Amniotic stem cell (primary cell): ENCODE data around the gene KRT81.
"Not testable (repeated sequence)": the region's sequence is repeated elsewhere in the genome, so short reads cannot be mapped to it uniquely, and the experiment has no call there.

Experiments used
- DNase-seq: peaks from one replicate; lab custom pipeline; 2025; lab: John Stamatoyannopoulos, UW

KRT81 gene

DNA sequence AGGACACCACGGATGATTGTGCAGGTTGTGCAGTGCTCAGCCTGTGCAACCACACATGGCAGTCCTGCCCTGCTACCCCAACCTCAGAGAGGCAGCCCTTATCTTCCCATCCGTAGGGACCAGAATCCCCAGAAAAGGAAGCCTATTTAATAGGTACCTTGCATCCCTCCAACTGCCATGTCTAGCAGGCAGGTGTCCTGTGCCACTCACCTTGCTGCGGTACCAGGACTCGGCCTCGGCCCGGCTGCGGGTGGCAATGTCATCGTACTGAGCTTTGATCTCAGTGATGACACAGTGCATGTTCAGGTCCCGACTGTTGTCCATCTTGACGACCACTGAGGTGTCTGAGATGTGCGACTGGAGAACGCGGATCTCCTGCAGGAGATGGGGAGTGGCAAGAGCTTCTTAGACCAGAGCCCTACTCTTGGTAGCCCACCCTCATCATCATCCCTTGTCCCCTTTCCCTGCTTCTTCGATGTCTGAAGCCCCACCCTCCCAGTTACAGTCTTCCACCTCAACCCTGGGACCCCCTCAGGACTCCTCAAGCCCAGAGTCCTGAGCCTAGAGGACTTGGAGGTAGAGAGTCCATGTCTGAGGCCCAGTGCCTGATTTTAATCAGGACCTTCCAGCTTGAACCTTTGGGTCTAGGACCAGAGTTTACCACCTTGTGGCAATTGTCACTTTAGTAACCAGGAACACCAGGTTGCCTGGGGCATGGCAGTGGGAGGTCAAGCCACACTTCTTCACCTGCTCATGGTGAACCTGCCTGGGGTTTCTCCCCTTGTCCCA lies 37.7 kb downstream of the KRT81 start:
- DNase-seq: no peak

GRCh38 chr12:52252728-52253343 lies 38.5 kb downstream of the KRT81 start:
- DNase-seq: no peak

DNA sequence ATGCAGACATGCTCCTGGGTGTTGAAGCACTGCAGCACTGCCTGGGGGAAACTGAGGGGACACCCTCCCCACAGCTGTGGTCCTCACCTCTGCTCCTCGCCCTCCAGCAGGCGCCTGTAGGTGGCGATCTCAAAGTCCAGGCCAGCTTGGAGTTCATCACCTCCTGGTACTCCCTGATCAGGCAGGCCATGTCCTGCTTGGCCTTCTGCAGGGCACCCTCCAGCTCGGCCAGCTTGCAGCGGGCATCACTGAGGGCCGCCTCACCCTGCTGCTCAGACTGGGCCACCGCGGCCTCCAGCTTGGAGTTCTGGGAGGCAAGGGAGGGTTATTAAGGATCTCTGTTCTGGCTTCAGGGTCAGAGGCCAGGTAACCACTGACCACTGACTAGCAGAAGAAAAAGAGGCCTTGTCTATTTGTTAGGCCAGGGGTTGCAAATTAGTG lies 39.1 kb downstream of the KRT81 start:
- not testable (repeated sequence) for DNase-seq

- no peak for DNase-seq
These were observed 39.8 kb downstream of the KRT81 start for GRCh38 chr12:52251367-52252051.

DNA sequence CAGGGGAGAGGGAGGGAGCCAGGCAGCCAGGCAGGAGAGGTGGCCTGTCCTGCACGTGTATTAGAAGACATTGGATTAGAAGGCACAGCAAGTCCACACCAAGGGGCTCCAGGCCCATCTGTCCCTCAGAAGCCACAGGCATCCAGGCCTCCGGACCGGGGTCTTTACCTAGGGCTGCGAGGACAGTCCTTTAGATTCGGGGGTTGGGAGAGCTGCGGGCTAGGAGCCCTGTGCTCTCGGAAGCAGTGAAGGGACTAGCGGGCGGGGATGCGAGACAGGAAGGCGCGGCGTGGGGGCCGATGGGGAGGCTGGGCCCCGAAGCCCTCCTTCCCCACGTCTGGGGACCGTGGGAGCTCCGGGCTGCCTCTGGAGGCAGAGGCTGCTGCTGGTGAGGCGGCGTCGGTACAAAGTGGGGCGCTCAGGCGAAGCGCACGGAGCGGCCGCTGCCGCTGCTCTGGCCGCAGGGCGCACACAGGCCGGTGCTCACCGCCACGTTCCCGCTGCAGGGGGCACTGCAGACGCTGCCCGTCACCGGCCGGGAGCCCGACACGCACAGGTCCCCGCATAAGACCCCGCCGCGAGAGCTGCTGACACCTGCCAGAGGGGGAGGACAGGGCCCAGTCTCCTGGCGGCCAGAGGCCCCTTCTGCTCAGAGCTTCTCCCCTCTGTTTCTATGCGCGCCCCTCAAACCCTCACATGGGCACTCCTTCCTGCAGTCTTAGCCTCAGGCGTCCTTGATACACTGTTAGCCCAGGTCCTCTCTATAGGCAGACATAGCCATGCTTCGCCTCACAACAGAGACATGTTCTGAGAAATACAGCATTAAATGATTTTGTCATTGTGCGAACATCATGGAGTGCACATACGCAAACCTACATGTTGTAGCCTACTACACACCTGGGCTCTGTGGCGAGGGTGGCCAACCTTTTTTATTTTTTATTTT lies 41.0 kb downstream of the KRT81 start:
- no peak for DNase-seq

- DNase-seq: no peak
These were observed 41.8 kb downstream of the KRT81 start for GRCh38 chr12:52249511-52250047.

DNA sequence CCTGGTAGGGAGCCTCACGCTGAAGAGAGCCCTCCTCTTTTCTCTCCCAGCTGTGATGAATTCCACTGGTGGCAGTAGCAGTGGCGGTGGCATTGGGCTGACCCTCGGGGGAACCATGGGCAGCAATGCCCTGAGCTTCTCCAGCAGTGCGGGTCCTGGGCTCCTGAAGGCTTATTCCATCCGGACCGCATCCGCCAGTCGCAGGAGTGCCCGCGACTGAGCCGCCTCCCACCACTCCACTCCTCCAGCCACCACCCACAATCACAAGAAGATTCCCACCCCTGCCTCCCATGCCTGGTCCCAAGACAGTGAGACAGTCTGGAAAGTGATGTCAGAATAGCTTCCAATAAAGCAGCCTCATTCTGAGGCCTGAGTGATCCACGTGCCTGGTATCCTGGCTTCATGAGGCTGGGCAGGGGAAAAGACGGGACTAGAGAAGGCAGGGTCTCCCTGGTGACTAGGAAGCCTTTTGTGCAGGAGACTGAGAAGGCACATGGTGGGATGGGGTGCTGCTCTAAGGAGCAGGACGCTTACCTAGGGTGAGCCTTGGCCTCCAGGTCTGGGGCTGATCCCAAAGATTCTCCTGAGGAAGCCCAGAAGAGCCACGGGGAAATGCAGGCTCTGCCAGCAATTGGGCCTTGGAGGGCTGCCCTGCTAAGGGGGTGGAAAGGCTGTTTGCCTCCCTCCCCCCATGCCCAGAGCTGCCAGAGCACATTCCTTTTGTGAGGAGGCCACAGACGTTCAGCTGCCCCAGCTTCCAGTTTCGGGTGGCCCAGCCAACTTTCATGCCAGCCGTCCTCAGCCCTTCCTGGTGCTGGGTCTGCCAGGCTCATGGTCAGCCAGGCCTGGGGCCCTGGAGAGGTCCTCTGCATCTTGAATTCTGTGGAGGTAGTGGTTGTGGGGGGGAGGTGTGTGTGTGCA lies 42.5 kb downstream of the KRT81 start:
- no peak for DNase-seq

- no peak for DNase-seq
These were observed 43.5 kb downstream of the KRT81 start for GRCh38 chr12:52247622-52248540.

GRCh38 chr12:52246720-52247621 lies 44.4 kb downstream of the KRT81 start:
- no peak for DNase-seq

- no peak for DNase-seq
These were observed 45.3 kb downstream of the KRT81 start for GRCh38 chr12:52245962-52246569.

DNA sequence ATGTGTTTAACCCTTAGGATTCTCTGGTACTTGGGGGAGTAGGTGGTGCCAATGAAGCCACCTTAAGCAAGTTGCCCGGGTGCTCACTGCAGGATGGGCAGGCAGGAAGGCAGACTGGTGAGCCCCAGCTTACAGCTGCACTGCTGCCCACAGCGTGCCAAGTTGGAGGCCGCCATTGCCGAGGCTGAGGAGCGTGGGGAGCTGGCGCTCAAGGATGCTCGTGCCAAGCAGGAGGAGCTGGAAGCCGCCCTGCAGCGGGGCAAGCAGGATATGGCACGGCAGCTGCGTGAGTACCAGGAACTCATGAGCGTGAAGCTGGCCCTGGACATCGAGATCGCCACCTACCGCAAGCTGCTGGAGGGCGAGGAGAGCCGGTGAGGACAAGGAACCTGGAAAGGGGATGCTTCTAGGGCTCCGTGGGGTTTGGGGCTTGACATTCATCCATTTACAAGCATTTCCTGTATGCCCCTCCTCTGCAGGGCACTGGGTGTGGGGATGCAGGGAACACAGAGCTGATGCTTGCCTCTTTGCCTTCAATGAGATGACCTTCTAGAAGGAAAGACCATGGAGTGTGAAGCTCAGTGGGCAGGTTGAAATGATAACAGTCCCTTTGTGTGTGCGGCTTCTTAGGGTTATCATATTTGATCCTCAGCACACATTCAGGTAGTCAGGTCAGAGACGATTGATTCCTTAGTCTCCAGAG lies 45.9 kb downstream of the KRT81 start:
- no peak for DNase-seq

DNA sequence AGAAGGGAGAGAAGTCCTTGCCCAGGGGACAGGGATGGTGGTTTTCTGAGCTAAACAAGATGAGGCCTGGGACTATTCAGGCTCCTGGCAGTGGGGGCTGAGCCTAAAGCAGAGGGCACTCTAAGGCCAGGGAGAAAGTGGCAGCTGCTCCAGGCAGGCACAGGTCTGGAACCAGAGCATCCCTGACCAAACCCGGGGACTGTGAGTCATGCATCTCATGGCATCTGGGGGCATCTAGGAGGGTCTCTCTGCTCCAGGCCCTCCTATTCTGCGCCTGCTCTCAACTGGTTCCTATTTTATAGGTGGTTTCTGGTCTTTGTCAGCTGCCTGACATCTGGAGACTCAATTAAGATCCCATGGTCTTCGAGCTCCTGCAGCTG lies 46.7 kb downstream of the KRT81 start:
- no peak for DNase-seq

- peak; percentile 74 for DNase-seq
These were observed 47.3 kb downstream of the KRT81 start for GRCh38 chr12:52243856-52244614.

GRCh38 chr12:52243259-52243855 lies 48.0 kb downstream of the KRT81 start:
- DNase-seq: no peak

GRCh38 chr12:52242442-52243258 lies 48.7 kb downstream of the KRT81 start:
- no peak for DNase-seq
